Tibial artery (tissue), 4 donors: ENCODE data around the gene CXCL6.
A peak's percentile ranks its signal among the peaks of the same experiment; 100 is the strongest.

ENCODE experiments used
- DNase-seq, 2 donors: peaks; one replicate each; pipeline ENCODE4 v3.0.0-alpha.2; 2019
- H3K27ac ChIP-seq, 2 donors: fragments of 200-600 bp; sonication (generic) in 1 of 2; 1 replicate in 1 of 2; 2 replicates in 1 of 2; pipeline ENCODE4 v1.5.1; 2018 to 2019; ENCODE audit warnings: mild to moderate bottlenecking in 1 of 2
- H3K27me3 ChIP-seq, 2 donors: fragments of 200-600 bp; sonication (generic) in 1 of 2; one replicate each; pipeline versions ENCODE4 v1.5.1 to v1.6.0; 2016 to 2019
- H3K36me3 ChIP-seq, 3 donors: fragments of 200-600 bp; sonication (generic) in 2 of 3; one replicate each; pipeline ENCODE4 v1.5.1; 2016 to 2019; ENCODE audit warnings: mild to moderate bottlenecking in 2 of 3
- H3K4me1 ChIP-seq, 4 donors: fragments of 200-600 bp; sonication (generic) in 2 of 4; 1 replicate in 3 of 4; 2 replicates in 1 of 4; pipeline ENCODE4 v1.5.1; 2016 to 2019
- H3K4me3 ChIP-seq, 2 donors: fragments of 200-600 bp; sonication (generic) in 1 of 2; 1 replicate in 1 of 2; 2 replicates in 1 of 2; pipeline ENCODE4 v1.5.1; 2018 to 2019; ENCODE audit warnings: mild to moderate bottlenecking in 2 of 2
- H3K9me3 ChIP-seq, 3 donors: fragments of 200-600 bp; sonication (generic) in 1 of 3; one replicate each; pipeline ENCODE4 v1.5.1; 2016 to 2019
- CTCF ChIP-seq, 2 experiments: fragments of 200-600 bp in 1 of 2; fragments of 450-650 bp in 1 of 2; IDR thresholded peaks; one replicate each; pipeline ENCODE4 v1.5.1; 2017 to 2019; ENCODE audit warnings: antibody characterized with exemption in 2 of 2, mild to moderate bottlenecking in 1 of 2, moderate library complexity in 1 of 2
- intact Hi-C: fragments of 100-400 bp; cut with DNase I; formaldehyde crosslinking; loops from one replicate; pipeline ENCODE4 v1.15.0; 2023; ENCODE audit warnings: low total_unique reads

CXCL6 gene

DNA sequence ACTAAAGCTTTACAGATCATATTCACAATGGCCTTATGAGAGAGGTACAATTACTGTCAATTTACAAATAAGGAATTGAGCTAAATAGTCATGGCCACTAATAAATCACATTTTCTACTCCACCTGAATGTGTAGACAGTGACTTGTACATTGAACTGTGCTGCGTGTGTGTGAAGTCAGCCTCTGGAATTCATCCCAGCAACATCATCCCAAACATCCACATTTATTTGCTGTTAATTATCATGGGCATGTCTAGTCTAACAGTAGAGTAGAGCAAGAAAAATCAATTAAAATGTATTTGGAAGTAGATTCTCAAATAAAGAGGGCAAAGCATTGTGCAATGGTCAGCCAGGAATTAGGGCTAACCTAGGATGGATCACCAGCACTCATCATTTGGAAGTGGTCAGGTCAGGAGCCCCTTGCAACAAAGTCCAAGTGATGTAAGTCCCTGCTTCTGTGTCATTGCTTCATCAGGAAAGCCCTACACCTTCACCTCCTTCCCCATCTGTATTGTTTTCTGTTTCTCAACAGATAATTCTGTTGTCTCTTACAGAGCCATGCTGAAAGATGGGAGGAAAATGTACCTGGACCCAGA lies 11.8 kb downstream of the CXCL6 start:
- H3K4me3 ChIP-seq: no peak overlapping the region
- DNase-seq: no peak
- H3K27me3 ChIP-seq: peaks cover 0 to 3% of the 10 kb centered on the region in 2 donors
- intact Hi-C loops: no loop called here
- peaks cover 0 to 5% (median 2%) of the 10 kb centered on the region in 4 donors for H3K4me1 ChIP-seq
- H3K27ac ChIP-seq: no peak overlapping the region
- no peak for TF ChIP-seq CTCF (IDR thresholded peaks at IDR 0.05)
- H3K36me3 ChIP-seq: no peaks in the 10 kb centered on the region
- H3K9me3 ChIP-seq: no peaks in the 10 kb centered on the region

DNA sequence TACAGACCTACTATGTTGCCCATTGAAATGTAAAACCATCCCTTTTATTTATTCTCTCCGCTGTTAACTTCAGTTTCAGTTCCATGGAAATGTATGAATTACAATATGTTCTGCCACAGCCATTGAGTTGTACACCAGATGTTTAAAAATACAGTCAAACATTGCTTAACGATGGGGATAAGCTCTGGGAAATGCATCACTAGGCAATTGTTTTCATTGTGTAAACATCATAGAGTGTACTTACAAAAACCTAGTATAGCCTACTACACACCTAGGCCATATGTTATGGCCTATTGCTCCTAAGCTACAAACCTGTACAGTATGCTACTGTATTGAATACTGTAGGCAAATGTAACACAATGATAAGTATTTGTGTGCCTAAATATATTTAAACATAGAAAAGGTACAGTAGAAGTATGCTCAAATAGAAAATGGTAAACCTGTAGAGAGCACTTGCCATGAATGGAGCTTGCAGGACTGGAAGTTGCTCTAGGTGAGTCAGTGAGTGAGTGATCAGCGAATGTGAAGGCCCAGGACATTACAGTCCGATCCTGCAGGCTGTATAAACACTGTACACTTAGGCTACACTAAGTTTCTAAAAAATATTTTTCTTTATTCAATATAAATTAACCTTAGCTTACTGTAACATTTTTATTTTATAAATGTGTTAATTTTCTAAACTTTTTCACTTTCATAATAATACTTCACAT lies 13.9 kb downstream of the CXCL6 start:
- intact Hi-C loops: no loop called here
- H3K4me3 ChIP-seq: no peak overlapping the region
- no peak for TF ChIP-seq CTCF (IDR thresholded peaks at IDR 0.05)

GRCh38 chr4:73851293-73851692 lies 14.8 kb downstream of the CXCL6 start:
- H3K27me3 ChIP-seq: peaks cover 0 to 3% of the 10 kb centered on the region in 2 donors
- no peaks in the 10 kb centered on the region for H3K9me3 ChIP-seq
- H3K4me1 ChIP-seq: peaks cover 0 to 28% (median 11%) of the 10 kb centered on the region in 4 donors
- TF ChIP-seq CTCF (IDR thresholded peaks at IDR 0.05): no peak
- no peak for DNase-seq
- H3K36me3 ChIP-seq: no peaks in the 10 kb centered on the region
- intact Hi-C loops: no loop called here
- no peak overlapping the region for H3K27ac ChIP-seq
- no peak overlapping the region for H3K4me3 ChIP-seq

More for the DNA sequence above, 13.9 kb downstream of the CXCL6 start:
- H3K4me1 ChIP-seq: peaks cover 0 to 19% (median 7%) of the 10 kb centered on the region in 4 donors
- H3K36me3 ChIP-seq: no peaks in the 10 kb centered on the region
- no peak for DNase-seq
- peaks cover 0 to 3% of the 10 kb centered on the region in 2 donors for H3K27me3 ChIP-seq
- no peak overlapping the region for H3K27ac ChIP-seq
- no peaks in the 10 kb centered on the region for H3K9me3 ChIP-seq

DNA sequence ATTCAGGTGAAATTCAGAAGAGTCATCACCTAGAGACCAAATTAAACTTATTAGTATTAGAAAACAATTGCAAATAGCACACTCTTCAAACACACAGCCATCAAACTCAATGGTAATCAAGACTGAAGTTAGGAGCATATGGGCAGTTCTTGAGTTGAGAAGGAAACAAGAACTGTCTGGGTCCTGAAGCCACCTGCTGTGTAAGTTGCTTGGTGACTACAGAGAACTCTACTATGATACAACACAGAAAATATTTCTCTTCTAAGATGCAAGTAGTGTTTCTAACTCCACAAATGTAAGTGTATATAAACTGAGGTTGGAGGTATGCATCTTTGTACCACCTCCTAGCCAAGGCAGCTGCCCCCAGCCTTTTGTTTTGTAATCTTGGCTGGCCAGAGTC lies 16.3 kb downstream of the CXCL6 start:
- intact Hi-C loops: no loop called here
- TF ChIP-seq CTCF (IDR thresholded peaks at IDR 0.05): no peak
- DNase-seq: no peak

GRCh38 chr4:73853246-73853704 lies 16.8 kb downstream of the CXCL6 start, which contains the start of gene PF4V1:
PF4V1 (plus strand) TSS chr4:73853296; CDS start chr4:73853363, 67 bp downstream.
- intact Hi-C loops: no loop called here
- H3K4me3 ChIP-seq: peak within 1 kb of the TSS; percentile 37 to 43
- DNase-seq: peak in 1 of 2 donors; percentile 71

More for the DNA sequence above, 16.3 kb downstream of the CXCL6 start:
- H3K36me3 ChIP-seq: no peaks in the 10 kb centered on the region
- H3K9me3 ChIP-seq: no peaks in the 10 kb centered on the region
- H3K4me3 ChIP-seq: peak overlapping the region; percentile 37 to 43
- no peak overlapping the region for H3K27ac ChIP-seq
- peaks cover 0 to 3% of the 10 kb centered on the region in 2 donors for H3K27me3 ChIP-seq
- H3K4me1 ChIP-seq: peaks cover 0 to 35% (median 13%) of the 10 kb centered on the region in 4 donors

More at GRCh38 chr4:73853246-73853704, 16.8 kb downstream of the CXCL6 start, which contains the start of gene PF4V1:
- peaks cover 0 to 3% of the 10 kb centered on the region in 2 donors for H3K27me3 ChIP-seq
- no peaks in the 10 kb centered on the region for H3K9me3 ChIP-seq
- H3K36me3 ChIP-seq: no peaks in the 10 kb centered on the region
- no peak within 1 kb of the TSS for H3K27ac ChIP-seq
- TF ChIP-seq CTCF (IDR thresholded peaks at IDR 0.05): no peak
- peaks cover 0 to 35% (median 13%) of the 10 kb centered on the region in 4 donors for H3K4me1 ChIP-seq
